NCI-H2029 (cell line): Measurements from ENCODE around the gene AARS1.
"Not testable (repeated sequence)": the region's sequence is repeated elsewhere in the genome, so short reads cannot be mapped to it uniquely, and the experiment has no call there.

Experiments
- DNase-seq: peaks from one replicate; lab custom pipeline; 2025; lab: John Stamatoyannopoulos, UW

AARS1 gene

DNA sequence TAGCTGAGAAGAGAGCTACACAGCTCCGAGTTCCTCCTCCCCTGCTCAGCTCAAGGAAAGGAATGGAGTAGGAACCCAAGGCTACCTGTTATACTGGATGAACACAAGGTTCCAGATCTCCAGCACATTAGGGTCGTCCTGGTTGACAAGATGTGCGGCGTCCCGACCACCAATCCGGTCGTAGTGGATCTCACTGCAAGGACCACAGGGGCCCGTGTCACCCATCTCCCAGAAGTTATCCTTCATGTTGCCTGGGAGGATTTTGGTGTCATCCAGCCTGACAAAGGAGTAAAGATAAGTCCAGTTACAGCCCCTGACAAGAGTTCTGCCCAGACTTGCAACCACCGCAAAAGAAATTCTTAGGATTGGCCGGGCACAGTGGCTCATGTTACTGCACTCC lies 17.6 kb downstream of the AARS1 start:
- DNase-seq = no peak

DNA sequence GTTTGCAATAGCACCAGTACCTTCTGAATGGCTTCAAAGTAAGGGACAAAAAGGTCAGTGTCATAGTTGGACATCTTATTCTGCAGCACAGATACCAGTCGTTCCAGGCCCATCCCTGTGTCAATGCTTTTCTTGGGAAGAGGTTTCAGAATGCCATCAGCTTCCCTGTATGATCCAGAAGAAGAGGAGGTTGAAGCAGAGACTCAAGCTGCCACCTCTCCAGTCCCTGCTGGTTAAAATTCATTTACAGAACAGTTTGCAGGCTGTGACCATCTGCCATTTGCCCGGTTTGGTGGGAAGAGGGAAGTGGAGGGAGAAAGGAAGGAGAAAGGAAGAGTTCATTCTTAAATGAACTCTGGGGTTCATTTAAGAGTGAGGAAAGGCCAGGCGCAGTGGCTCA lies 19.1 kb downstream of the AARS1 start:
- DNase-seq = no peak

DNA sequence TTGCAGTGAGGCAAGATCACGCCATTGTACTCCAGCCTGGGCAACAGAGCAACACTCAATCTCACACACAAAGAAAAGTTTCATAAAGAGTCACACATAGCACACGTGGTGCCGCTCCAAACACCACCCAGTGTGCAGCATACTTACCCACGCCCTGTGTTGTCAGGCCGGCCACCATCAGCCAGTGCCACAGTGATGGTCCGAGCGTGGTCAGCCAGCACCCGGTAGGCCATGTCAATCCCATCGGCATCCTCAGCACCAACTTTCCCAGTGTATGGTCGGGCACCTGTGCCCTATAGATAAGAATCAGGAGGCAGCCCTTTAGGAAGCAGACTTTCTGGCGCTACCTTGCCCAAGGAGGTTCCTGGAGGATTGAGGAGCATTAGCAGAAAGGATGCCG lies 19.8 kb downstream of the AARS1 start:
- no peak for DNase-seq

DNA sequence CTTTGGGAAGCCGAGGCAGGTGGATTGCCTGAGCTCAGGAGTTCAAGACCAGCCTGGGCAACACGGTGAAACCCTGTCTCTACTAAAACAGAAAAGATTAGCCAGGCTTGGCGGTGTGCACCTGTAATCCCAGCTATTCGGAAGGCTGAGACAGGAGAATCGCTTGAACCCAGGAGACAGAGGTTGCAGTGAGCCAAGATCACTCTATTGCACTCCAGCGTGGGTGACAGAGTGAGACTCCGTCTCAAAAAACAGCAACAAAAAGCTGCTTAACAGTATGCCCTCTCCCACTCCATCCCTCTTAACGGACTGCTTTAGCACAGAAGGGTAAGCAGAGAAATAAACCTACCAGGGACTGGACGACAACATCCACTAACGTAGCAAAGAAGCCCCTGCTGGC lies 21.4 kb downstream of the AARS1 start:
- DNase-seq = not testable (repeated sequence)

DNA sequence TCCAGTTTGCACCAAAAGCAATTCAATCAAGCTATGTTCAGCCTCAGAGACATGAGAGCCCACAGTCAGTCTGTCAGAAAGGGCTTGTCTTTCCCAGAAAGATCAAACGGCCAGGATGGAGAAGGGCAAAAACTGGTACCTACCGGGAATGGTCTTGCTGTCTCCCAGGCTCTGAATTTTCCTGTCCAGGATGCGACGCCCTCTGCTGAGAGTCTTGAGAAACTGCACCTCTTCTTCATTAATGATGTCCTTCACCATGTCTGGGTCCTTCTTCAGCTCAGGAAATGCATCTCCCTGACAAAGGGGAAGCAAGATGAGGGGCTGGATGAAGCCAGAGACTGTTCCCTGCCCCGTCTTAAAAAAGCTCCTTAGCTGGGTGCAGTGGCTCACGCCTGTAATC lies 21.8 kb downstream of the AARS1 start:
- DNase-seq = no peak

DNA sequence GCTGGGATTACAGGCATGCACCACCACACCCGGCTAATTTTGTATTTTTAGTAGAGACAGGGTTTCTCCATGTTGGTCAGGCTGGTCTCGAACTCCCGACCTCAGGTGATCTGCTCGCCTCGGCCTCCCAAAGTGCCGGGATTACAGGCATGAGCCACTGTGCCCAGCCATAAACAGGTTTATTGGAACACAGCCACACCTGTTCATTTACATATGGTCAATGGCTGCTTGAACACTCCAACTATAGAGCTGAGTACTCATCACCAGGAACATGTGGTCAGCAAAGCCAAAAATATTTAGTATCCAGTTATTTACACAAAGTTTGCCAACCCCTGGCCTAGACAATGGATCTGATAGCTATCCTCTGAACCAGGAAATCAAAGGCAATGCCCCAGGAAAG lies 29.4 kb downstream of the AARS1 start:
- not testable (repeated sequence) for DNase-seq

DNA sequence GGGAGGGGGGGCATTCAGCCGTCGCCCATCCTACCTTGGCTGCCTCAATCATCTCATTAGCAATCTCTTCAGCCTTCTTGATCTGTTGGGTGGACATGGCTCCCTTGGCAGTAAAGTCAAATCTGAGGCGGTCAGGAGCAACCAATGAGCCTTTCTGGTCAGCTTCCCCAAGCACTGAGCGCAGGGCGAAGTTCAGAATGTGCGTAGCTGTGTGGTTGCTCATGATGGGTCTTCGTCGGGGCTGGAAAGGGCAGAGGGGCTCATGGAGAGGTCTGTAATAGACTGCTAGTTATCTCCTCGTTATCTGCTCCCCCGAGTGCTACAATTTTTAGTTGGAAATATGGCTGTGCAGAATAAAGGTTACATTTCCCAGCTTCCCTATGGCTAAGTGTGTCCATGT lies 30.4 kb downstream of the AARS1 start:
- no peak for DNase-seq

DNA sequence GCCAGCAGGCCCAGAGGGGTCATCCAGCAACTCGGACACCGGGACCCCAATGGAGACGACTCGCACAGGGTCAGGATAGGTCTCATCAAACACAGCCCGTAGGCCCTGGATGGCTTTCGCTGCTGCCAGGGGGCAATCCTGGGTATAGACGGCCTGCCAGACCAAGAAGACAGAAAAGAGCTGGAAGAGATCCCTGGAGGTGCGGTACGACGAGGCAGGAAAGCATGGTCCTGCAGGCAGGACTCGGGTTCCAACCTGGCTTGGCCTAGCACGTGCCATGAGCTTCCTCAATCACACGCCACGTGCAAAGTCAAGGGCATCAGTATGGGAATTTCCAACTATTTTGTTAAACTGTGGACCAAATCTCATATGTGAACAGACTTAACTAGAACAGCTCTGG lies 31.2 kb downstream of the AARS1 start:
- DNase-seq = no peak

DNA sequence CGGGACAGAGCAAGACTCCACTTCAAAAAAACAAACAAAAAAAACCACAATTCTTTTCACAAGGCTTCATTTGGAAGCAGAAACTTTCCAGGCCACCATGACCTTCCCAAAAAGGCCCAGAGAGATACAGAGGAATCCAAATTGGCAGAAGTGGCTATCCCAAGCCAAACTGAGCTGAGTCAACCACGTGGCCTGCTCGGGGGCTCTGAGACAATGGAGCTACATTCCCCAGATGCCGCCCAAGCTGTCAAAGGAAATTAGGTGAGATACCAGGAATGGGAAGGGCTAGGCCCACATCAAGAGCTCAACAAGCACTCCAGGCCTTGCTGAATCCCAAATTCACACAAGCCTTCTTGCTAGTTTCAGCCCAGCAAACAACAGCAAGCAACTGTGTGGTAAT lies 31.9 kb downstream of the AARS1 start:
- no peak for DNase-seq

DNA sequence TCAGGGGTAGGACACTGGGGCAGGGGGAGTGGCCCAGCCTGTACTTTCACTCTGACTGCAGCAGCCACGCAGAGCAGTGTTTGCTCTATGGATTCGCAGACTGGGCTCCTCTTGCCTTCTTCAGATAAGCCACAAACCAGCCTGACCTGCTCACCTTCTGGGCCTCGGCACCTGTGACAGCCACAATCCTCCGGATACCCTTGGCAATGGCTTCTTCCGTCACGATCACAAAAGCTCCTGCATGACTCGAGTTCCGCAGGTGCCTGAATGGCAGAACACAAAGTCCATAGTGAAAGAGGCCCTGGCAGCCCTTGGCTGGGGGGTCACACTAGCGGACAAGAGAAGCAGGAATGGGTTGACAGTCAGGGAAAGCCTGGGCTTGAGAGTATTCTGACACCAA lies 33.7 kb downstream of the AARS1 start:
- DNase-seq = no peak

DNA sequence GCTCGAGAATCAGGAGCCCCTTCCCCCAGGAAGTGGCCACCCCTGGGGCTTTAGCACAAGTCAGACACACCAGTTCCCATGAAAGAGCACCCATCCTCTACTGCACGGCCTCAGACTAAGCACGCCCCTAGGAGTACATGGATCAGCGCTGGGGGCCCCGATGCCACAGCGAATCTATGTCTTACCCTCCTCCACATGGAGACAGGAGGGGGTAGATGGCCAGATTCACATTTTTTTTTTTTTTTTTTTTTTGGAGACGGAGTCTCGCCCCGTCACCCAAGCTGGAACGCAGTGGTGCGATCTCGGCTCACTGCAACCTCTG lies 34.4 kb downstream of the AARS1 start:
- DNase-seq = no peak

DNA sequence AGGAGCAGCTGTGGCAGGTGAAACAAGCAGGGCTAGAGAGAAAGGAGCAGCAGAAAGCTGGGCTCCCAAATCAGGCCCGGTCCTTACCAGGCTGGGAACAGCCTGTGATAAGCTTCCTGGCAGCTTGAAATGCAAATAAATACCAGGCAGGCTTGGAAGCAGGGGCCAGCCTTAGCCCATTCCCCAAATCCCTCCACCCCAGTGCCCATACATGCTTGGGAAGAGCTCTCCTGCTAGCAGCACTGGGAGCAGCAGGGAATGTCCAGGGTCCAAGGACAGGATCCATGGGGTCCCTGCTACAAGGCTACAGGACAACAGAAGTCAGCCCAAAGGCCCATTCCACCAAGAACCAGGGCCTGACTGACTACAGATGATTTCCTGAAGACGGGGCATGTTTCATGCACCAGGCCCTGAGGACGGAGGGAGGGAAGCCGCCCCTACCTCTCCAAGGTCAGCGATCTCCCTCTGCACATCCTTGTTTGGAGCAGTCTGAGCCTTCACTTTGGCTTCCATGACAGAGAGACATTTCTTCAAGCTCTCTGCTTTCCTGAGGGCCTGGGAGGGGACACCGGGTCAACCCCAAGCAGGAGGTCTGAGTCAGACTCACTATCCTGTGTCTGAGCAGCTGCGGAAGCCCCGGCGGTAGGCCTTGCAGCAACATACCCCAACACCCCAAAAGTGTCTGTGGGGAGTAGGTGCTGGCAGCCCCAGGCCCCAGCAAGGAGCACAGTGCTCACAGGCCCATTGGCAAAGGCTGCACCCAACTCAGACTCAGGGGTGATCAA lies 34.9 kb downstream of the AARS1 start:
- no peak for DNase-seq

DNA sequence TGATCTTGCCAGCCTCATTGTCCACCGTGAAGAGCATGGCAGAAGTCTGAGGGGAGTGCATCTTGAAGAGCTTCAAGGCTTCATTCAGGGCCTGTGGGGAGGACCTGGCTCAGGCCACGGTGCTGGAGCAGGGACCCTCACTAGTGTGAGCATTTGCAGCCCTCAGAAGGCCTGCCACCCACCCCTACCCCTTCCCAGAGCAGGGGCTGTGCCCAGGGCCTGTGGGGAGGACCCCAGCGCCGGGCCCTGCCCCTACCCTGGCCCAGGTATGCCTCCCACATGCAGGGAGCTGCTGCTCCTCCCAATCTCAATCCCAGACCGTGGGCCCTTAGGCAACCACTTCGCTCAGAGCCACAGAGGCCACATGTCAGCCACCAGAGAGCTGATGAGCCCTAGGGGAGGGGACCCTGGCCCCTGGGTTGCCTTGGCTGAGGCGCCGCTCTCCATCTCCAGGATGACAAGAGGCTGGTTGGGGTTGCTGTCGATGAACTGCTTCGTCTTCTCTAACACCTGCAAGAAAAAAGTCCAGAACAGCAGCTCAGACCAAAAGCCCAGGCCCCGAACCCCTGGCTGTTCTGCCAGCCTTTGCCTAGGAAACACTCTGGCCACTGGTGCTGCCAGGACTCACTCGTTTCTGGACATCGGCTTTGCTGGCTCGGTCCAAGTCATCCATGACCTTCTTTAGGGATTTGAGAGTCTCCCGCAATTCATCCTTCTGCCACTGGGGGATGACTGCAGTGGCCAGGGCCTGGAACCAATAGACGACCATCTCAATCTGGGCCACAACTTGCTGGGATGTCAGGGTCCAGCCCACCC lies 35.8 kb downstream of the AARS1 start:
- DNase-seq = no peak

DNA sequence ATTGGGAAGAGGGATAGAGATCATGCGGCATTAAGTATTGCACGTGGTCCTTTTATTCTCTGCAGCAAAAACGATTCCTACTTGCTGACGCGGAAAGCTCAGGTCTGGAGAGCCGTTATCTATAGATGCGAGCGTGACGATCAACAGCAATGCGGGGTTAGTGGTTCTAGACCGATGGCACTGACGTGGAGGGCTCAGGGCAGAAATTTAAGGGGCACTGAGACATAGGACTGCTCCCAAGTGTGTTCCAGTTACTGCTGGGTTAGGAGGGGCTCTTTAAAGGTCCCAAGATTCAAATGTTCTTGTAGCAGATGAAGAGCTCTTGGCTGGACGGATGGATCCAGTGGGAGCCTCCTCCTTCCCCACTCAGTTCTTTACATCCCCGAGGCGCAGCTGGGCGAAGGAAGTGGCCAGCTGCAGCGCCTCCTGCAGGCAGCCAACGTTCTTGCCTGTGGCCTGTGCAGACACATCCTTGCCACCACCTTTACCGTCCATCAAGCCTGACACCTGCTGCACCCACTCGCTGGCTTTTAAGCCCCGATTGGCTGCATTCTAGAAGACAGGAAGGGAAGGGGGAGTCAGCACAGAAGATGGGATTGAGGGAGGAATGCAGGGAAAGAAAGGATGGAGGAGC lies 36.8 kb downstream of the AARS1 start:
- no peak for DNase-seq

DNA sequence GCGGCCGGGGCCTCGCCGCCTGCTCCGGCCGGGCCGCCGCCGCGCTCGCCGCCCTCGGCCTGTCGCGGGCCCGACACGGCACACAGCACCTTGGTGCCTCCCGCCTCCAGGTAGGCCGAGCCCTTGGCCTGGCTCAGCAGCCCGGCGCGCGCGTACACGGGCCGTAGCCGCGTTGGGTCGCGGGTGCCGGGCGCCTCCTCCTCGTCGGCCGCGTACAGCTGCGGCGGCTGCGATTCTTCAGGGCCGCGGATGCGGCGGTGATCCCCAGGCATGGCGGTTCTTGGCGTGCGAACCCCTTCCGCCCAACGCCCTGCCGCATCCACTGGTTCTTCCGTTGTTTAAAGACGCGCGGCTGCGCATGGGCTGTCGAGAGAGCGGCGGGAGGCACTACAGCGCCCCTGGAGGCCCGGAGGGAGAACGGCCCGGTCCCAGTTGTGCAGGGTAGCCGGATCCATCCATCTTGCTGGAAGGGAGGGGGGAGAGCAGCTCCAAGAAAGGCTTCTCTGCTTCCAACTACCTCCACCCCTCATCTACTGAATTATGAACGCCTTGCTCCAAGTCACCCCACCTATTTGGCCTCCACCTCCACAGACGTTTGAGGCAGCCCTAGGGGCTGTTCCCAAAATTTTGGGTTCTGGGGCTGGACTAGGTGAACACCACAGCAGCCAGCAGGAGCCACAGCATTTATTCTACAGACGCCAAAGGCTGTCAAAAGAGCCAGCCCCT lies 37.5 kb downstream of the AARS1 start, which contains the start of gene EXOSC6:
Gene EXOSC6, minus strand, starts transcription at position 312 of the 726 bp plus-strand sequence. Its CDS starts 40 bp downstream, at position 272.
- DNase-seq = peak; percentile 76

DNA sequence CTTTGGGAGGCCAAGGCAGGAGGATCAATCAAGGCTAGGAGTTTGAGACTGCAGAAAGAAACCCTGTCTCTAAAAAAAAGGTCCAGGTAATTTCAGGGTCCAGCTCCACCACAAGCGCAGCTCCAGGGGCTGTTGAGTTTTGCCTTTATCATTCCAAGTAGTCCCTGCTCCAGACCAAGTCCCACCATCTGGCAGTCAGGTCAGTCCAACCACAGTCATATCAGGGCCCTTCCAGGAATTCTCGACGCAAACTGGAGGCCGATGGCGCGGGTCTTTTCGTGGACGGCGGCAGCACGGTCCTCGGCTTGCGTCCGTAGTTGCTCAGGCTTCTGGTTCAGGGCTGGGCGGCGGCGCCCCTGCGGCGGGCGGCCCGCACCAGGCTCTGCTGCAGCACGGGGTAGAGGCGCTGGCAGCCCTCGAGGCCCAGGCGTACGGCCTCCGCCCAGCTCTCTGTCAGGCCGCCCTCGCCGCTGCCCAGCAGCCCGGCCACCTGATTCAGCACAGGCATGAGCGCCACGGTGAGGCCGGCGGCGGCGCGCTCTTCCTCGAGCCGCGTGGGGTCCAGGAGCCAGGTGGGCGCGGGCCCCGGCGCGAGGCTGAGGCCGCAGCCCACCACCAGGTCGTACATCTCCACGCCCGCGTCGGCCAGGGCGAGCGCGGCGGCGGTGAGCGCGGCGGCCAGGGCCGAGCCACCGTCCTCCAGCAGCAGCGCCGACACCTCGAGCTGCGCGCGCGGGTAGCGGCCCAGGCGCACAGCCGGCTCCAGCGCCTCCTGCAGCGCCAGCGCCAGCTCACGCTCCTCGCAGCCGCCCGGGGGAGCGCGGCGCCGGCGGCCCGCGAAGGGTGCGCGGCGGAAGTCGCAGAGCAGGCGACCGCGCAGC lies 38.3 kb downstream of the AARS1 start:
- DNase-seq = no peak

DNA sequence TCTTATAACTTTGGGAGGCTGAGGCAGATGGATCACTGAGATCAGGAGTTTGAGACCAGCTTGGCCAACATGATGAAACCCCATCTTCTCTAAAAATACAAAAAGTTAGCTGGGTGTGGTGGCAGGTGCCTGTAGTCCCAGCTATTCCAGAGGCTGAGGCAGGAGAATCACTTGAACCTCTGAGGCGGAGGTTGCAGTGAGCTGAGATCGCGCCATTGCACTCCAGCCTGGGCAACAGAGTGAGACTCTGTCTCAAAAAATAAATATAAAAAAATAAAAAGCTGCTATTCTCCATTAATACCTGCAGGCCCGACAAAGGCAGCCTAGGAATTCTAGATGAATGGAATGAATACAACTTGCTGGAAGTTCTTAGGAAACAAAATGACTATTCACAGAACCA lies 39.6 kb downstream of the AARS1 start:
- DNase-seq = not testable (repeated sequence)

DNA sequence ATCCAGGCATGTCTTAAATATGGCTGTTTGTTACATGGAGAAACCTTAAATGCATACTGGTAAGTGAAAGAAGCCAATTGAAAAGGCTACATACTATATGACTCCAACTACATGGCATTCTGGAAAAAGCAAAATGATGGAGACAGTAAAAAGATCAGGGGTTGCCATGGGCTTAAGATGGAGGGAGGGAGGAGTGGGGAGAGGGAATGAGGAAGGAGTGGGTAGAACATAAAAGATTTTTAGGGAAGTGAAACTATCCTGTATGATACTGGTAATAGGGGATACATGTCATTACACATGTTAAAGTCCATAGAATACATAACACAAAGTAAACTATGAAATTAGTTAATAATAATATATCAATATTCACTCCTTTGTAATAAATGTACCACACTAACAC lies 50.5 kb downstream of the AARS1 start:
- not testable (repeated sequence) for DNase-seq

DNA sequence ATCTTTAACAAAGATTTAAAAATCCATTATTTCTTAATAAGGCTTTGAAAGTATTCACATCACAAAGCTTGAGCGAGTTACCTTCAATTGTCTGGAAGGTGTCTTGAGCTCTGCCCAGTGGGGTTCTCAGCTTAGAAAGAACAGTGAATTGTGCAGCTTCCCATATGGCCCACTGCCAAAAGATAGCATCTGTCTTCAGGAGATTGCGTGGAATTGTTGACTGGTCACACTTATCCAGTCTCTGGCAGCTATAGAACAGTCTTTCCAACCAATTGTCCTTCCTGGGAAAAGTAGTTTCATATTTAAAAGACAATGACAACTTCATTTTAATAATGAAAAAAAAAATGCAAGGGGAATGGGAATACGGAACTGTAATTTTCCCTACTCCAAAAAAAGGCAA lies 57.5 kb downstream of the AARS1 start:
- DNase-seq = not testable (repeated sequence)

DNA sequence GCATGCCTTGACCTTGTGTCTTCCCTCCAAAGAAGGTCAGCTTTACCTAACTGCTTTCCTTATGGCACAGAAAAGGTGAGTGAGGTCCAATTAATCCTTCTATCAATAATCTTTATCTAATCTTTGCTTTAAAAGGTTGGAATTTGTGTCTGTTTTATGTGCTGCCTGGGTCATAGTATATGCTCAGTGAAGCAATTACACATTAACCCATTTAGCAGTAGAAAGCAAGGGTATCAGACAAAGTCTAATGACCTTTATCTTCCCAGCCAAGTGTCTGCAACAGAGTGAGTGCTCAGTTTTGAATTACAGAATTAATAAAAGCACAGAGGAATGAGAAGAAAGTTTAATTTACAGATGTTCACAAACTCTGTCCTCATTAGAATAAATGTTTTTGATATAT lies 63.3 kb downstream of the AARS1 start:
- not testable (repeated sequence) for DNase-seq

DNA sequence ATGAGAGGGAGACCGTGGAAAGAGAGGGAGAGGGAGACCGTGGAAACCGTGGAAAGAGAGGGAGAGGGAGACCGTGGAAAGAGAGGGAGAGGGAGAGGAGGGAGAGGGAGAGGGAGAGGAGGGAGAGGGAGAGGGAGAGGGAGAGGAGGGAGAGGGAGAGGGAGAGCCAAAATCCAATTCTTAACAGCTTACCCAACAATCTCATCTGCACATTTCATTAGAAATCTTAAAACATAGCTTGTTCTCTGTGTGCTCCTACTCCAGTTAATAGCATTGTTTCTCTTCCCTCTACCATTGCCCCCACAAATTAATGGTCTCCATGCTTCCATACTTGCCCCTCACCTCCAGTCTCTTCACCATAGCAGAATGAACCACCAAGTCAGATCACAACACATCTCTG lies 63.9 kb downstream of the AARS1 start:
- DNase-seq = not testable (repeated sequence)
